BJ (cell line): ENCODE measurements around the gene AQP12B. TPM values are rescaled to one million over a fixed set of nuclear protein-coding genes. Genes with fewer than 3 reads are reported as not detected.

ENCODE experiments used
- CTCF ChIA-PET: fragments of 350-600 bp; formaldehyde crosslinking; extraction: SDS; loops from one replicate; lab custom pipeline; 2021; ENCODE audit warnings: antibody characterized with exemption, inconsistent platforms; lab: Yijun Ruan, JAX
- POLR2A ChIA-PET: fragments of 300-600 bp; sonication (Branson Sonifier 250); formaldehyde crosslinking; extraction: SDS; loops from one replicate; lab custom pipeline; 2021; ENCODE audit warnings: antibody characterized with exemption; lab: Charles Lee
- DNase-seq: peaks from one replicate; pipeline ENCODE4 v3.0.0-alpha.2; 2011; ENCODE audit warnings: low read depth
- H3K27me3 ChIP-seq: 2 replicates; pipeline ENCODE4 v1.6.0; 2011; ENCODE audit warnings: low read length; ENCODE audit not compliant: control insufficient read depth, insufficient read depth
- H3K36me3 ChIP-seq: 2 replicates; pipeline ENCODE4 v1.5.1; 2011; ENCODE audit warnings: low read length; ENCODE audit not compliant: control insufficient read depth, insufficient read depth
- H3K4me3 ChIP-seq: 2 replicates; pipeline ENCODE4 v1.5.1; 2011; ENCODE audit warnings: low read depth, mild to moderate bottlenecking, control low read depth, low read length
- polyA plus RNA-seq: library from polyadenylated mRNA; depleted of rRNA; stranded (reverse); fragments of >200 nt; gene quantifications from 2 replicates; pipeline ENCODE4 v1.2.3, GENCODE V29; 2011
- TF ChIP-seq, protein P1 (sequence below): IDR thresholded peaks from 2 replicates; pipeline ENCODE4 v1.5.1; 2011; ENCODE audit warnings: low read depth, mild to moderate bottlenecking, control low read depth, inconsistent platforms, low read length, moderate library complexity; ENCODE audit not compliant: insufficient read depth

The AQP12B gene
- polyA plus RNA-seq, 1 experiment = not detected

GRCh38 chr2:240728361-240728760 is 45.7 kb upstream of the AQP12B start:
- no peak overlapping the region for H3K4me3 ChIP-seq
- CTCF ChIA-PET = interaction anchor here (1.3 kb wide), 1 partner anchor 20 kb away, joined by 4 read pairs; no protein-coding TSS in a partner anchor
- TF ChIP-seq, protein P1, sequence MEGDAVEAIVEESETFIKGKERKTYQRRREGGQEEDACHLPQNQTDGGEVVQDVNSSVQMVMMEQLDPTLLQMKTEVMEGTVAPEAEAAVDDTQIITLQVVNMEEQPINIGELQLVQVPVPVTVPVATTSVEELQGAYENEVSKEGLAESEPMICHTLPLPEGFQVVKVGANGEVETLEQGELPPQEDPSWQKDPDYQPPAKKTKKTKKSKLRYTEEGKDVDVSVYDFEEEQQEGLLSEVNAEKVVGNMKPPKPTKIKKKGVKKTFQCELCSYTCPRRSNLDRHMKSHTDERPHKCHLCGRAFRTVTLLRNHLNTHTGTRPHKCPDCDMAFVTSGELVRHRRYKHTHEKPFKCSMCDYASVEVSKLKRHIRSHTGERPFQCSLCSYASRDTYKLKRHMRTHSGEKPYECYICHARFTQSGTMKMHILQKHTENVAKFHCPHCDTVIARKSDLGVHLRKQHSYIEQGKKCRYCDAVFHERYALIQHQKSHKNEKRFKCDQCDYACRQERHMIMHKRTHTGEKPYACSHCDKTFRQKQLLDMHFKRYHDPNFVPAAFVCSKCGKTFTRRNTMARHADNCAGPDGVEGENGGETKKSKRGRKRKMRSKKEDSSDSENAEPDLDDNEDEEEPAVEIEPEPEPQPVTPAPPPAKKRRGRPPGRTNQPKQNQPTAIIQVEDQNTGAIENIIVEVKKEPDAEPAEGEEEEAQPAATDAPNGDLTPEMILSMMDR = no peak
- no peaks in the 10 kb centered on the region for H3K36me3 ChIP-seq
- POLR2A ChIA-PET = no interaction called here
- no peak for DNase-seq
- peaks cover 16% of the 10 kb centered on the region for H3K27me3 ChIP-seq

DNA sequence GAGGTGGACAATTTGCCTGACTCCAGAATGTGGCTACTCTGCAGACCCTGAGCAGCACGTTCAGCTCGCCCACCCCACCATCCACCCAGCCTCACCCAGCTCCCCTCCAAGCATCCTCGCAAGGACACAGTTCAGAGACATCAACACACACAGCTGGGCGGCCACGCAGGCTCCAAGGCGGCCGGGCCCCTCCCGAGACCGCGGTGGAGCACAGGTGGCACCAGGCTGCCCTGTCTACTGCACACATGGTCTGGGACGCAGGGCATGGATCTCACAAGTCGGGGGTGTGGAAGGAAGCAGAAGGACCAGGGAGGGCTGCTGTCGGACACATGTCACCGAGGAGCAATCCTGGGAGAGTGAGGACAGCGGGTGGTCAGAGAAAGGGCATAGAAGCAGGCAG is 45.2 kb upstream of the AQP12B start:
- ChIA-PET CTCF (no interaction called here), POLR2A (no interaction called here)
- Histone ChIP-seq H3K4me3 (no peak overlapping the region), H3K36me3 (no peaks in the 10 kb centered on the region), H3K27me3 (peaks cover 16% of the 10 kb centered on the region)
- DNase-seq = no peak
- TF ChIP-seq, protein P1 = no peak

DNA sequence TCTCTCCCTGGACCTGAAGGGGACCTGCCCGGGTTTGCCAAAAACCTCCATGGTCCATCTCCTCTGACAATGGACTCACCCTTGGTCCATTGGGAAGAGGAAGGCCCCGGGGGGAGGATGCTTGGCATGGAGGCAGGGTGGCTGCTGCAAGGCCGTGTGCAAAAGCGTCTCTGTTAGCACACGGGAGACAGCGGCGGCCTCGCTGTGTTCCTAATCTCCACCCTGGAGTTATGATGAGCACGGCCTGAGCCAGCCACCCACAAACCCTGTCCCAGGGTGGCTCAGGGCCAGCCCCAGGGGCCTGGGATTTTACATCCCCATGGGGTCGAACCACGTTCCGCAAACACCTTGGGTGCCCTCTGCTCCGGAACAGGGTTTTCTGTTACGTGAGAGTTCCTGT is 44.8 kb upstream of the AQP12B start:
- H3K36me3 ChIP-seq = no peaks in the 10 kb centered on the region
- CTCF ChIA-PET = no interaction called here
- no peak for DNase-seq
- POLR2A ChIA-PET = no interaction called here
- no peak overlapping the region for H3K4me3 ChIP-seq
- H3K27me3 ChIP-seq = peaks cover 16% of the 10 kb centered on the region
- TF ChIP-seq, protein P1 = no peak

DNA sequence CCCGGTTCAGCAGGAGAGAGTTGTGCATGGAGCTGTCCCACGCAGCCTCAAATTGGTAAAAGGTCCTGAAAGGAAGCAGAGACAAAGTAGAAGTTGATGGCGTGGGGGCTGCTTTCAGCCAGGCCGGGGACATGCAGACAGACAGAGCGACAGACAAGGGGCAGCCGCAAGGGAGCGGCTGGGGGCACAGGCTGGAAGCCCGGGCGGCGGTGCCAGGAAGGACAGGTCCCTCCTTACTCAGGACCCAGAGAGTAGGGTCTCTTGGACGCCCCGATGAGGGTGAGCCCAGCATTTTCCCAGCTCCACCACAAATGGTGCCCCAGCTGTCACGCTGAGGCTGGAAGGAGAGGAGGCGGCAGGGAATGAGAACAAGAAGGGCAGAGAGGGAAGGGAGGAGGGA is 44.2 kb upstream of the AQP12B start:
- POLR2A ChIA-PET = no interaction called here
- peaks cover 16% of the 10 kb centered on the region for H3K27me3 ChIP-seq
- TF ChIP-seq, protein P1 = no peak
- H3K4me3 ChIP-seq = no peak overlapping the region
- DNase-seq = no peak
- CTCF ChIA-PET = no interaction called here
- no peaks in the 10 kb centered on the region for H3K36me3 ChIP-seq

DNA sequence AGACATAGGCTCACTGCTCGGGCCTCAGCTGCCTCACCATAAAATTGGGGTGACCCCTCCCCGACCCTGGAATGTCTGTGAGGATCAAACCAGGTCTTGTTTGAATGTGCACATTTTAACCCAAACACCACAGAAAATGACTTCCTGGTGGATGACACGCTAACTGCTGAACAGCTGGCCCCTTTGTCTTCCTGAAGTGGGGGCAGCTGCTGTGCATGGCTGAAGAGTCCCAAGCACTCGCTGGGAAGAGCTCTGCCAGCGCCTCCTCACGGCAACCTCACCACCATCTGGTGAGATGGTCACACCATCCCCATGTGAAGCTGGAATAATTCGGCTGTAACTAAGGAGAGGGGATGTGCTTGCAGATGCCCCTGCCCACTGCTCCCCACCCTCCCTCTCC is 43.0 kb upstream of the AQP12B start:
- Histone ChIP-seq H3K36me3 (no peaks in the 10 kb centered on the region), H3K4me3 (no peak overlapping the region), H3K27me3 (peaks cover 13% of the 10 kb centered on the region)
- no peak for DNase-seq
- ChIA-PET POLR2A (no interaction called here), CTCF (no interaction called here)
- TF ChIP-seq, protein P1 = no peak
